HEK293 (cell line): ENCODE measurements around the gene RFC1.

Experiments used
- CTCF ChIA-PET: fragments of 350-600 bp; formaldehyde crosslinking; extraction: SDS; loops from one replicate; lab custom pipeline; 2021; ENCODE audit warnings: antibody characterized with exemption; lab: Yijun Ruan, JAX
- POLR2A ChIA-PET: fragments of 300-600 bp; formaldehyde crosslinking; extraction: SDS; loops from one replicate; lab custom pipeline; 2020; ENCODE audit warnings: antibody characterized with exemption, inconsistent platforms; lab: Yijun Ruan, JAX
- H3K27ac ChIP-seq: fragments of 200-500 bp; sonication (Bioruptor generic); 2 replicates; pipeline ENCODE4 v1.5.1; 2014; ENCODE audit warnings: low read depth, low read length, control low read depth, inconsistent platforms; ENCODE audit errors: extremely low read depth
- H3K36me3 ChIP-seq, 2 experiments: fragments of 200-500 bp in 1 of 2; sonication (Bioruptor generic) in 1 of 2; 1 replicate in 1 of 2; 2 replicates in 1 of 2; pipeline ENCODE4 v1.5.1; 2014 to 2017; ENCODE audit warnings: inconsistent platforms in 2 of 2, low read length in 2 of 2; ENCODE audit not compliant: control insufficient read depth in 2 of 2, insufficient read depth in 1 of 2
- H3K4me1 ChIP-seq: fragments of 200-500 bp; sonication (Bioruptor generic); 2 replicates; pipeline ENCODE4 v1.5.1; 2014; ENCODE audit warnings: mild to moderate bottlenecking, low read length, inconsistent platforms; ENCODE audit not compliant: control insufficient read depth, insufficient read depth
- H3K4me3 ChIP-seq: 2 replicates; pipeline ENCODE4 v1.5.1; 2011; ENCODE audit warnings: low read depth, mild to moderate bottlenecking, control low read depth, low read length, moderate library complexity
- H3K9me3 ChIP-seq: fragments of 200-500 bp; sonication (Bioruptor generic); 2 replicates; pipeline ENCODE4 v1.5.1; 2014; ENCODE audit warnings: low read depth, low read length, inconsistent platforms; ENCODE audit not compliant: control insufficient read depth, insufficient read depth
- FEZF1 ChIP-seq: fragments of 450-650 bp; formaldehyde crosslinking; IDR thresholded peaks from 2 replicates; pipeline ENCODE4 v1.5.1; 2016; ENCODE audit warnings: missing biosample characterization, missing genetic modification characterization
- KLF10 ChIP-seq: fragments of 450-650 bp; IDR thresholded peaks from 2 replicates; pipeline ENCODE4 v1.5.1; 2018; ENCODE audit warnings: missing biosample characterization, mild to moderate bottlenecking, missing genetic modification characterization
- KLF17 ChIP-seq: fragments of 450-650 bp; formaldehyde crosslinking; IDR thresholded peaks from 2 replicates; pipeline ENCODE4 v1.5.1; 2016; ENCODE audit warnings: missing biosample characterization, missing genetic modification characterization
- OVOL3 ChIP-seq: fragments of 450-650 bp; formaldehyde crosslinking; IDR thresholded peaks from 2 replicates; pipeline ENCODE4 v1.5.1; 2016; ENCODE audit warnings: missing biosample characterization, missing genetic modification characterization
- PRDM10 ChIP-seq: fragments of 450-650 bp; formaldehyde crosslinking; IDR thresholded peaks from 2 replicates; pipeline ENCODE4 v1.5.1; 2016; ENCODE audit warnings: missing biosample characterization, missing genetic modification characterization
- ZBTB11 ChIP-seq: fragments of 450-650 bp; formaldehyde crosslinking; conservative IDR thresholded peaks from 2 replicates; pipeline ENCODE4 v1.5.1; 2016; ENCODE audit warnings: low read depth, missing biosample characterization, missing genetic modification characterization
- ZBTB20 ChIP-seq: fragments of 450-650 bp; formaldehyde crosslinking; IDR thresholded peaks from 2 replicates; pipeline ENCODE4 v1.5.1; 2016; ENCODE audit warnings: missing biosample characterization, missing genetic modification characterization
- ZBTB6 ChIP-seq: fragments of 450-650 bp; formaldehyde crosslinking; IDR thresholded peaks from 2 replicates; pipeline ENCODE4 v1.5.1; 2017; ENCODE audit warnings: missing biosample characterization, missing genetic modification characterization
- ZNF10 ChIP-seq: fragments of 450-650 bp; formaldehyde crosslinking; IDR thresholded peaks from 2 replicates; pipeline ENCODE4 v1.5.1; 2017; ENCODE audit warnings: missing biosample characterization, missing genetic modification characterization
- ZNF157 ChIP-seq: fragments of 450-650 bp; formaldehyde crosslinking; IDR thresholded peaks from 2 replicates; pipeline ENCODE4 v1.5.1; 2016; ENCODE audit warnings: missing biosample characterization, missing genetic modification characterization
- ZNF274 ChIP-seq, 2 experiments: fragments of 200-500 bp in 1 of 2; fragments of 450-650 bp in 1 of 2; sonication (Bioruptor generic) in 1 of 2; formaldehyde crosslinking in 1 of 2; IDR thresholded peaks; 2 replicates each; pipeline versions ENCODE4 v1.5.1 to v1.6.1; 2014 to 2016; ENCODE audit warnings: borderline replicate concordance in 1 of 2, inconsistent platforms in 1 of 2, low read length in 1 of 2, missing biosample characterization in 1 of 2, missing genetic modification characterization in 1 of 2
- ZNF311 ChIP-seq: fragments of 450-650 bp; formaldehyde crosslinking; IDR thresholded peaks from 2 replicates; pipeline ENCODE4 v1.5.1; 2017; ENCODE audit warnings: missing biosample characterization, missing genetic modification characterization, borderline replicate concordance
- ZNF37A ChIP-seq: fragments of 450-650 bp; IDR thresholded peaks from 2 replicates; pipeline ENCODE4 v1.5.1; 2018; ENCODE audit warnings: missing biosample characterization, missing genetic modification characterization
- ZNF394 ChIP-seq: fragments of 450-650 bp; formaldehyde crosslinking; IDR thresholded peaks from 2 replicates; pipeline ENCODE4 v1.5.1; 2016; ENCODE audit warnings: missing biosample characterization, missing genetic modification characterization, mild to moderate bottlenecking, moderate library complexity, borderline replicate concordance
- ZNF404 ChIP-seq: fragments of 450-650 bp; formaldehyde crosslinking; IDR thresholded peaks from 2 replicates; pipeline ENCODE4 v1.5.1; 2017; ENCODE audit warnings: missing biosample characterization, missing genetic modification characterization
- ZNF549 ChIP-seq: fragments of 450-650 bp; IDR thresholded peaks from 2 replicates; pipeline ENCODE4 v1.5.1; 2018; ENCODE audit warnings: missing biosample characterization, missing genetic modification characterization, mild to moderate bottlenecking, inconsistent platforms, moderate library complexity
- ZNF600 ChIP-seq: fragments of 450-650 bp; formaldehyde crosslinking; IDR thresholded peaks from 2 replicates; pipeline ENCODE4 v1.5.1; 2016; ENCODE audit warnings: missing biosample characterization, missing genetic modification characterization
- ZNF76 ChIP-seq: fragments of 450-650 bp; formaldehyde crosslinking; IDR thresholded peaks from 2 replicates; pipeline ENCODE4; 2016; ENCODE audit warnings: low read depth, missing biosample characterization, missing genetic modification characterization, borderline replicate concordance
- ZNF785 ChIP-seq: fragments of 450-650 bp; formaldehyde crosslinking; IDR thresholded peaks from 2 replicates; pipeline ENCODE4 v1.5.1; 2016; ENCODE audit warnings: missing biosample characterization, missing genetic modification characterization
- ZSCAN16 ChIP-seq: fragments of 450-650 bp; formaldehyde crosslinking; IDR thresholded peaks from 2 replicates; pipeline ENCODE4 v1.5.1; 2016; ENCODE audit warnings: missing biosample characterization, missing genetic modification characterization

RFC1 gene

GRCh38 chr4:39390603-39391002 lies 24.4 kb upstream of the RFC1 start:
- CTCF ChIA-PET = no interaction called here
- H3K4me3 ChIP-seq = no peak overlapping the region
- no peak overlapping the region for H3K27ac ChIP-seq
- no peaks in the 10 kb centered on the region for H3K36me3 ChIP-seq
- TF ChIP-seq ZNF274 (IDR thresholded peaks at IDR 0.05; ENCODE audit: low read length) = no peak
- no peak for TF ChIP-seq ZNF274 (tag by site-specific recombination; IDR thresholded peaks at IDR 0.05; ENCODE audit: borderline replicate concordance)
- TF ChIP-seq ZNF157 = no peak
- TF ChIP-seq ZNF549 = no peak
- TF ChIP-seq ZNF76 = no peak
- TF ChIP-seq OVOL3 = no peak
- no peak for TF ChIP-seq KLF10 (tag by site-specific recombination)
- TF ChIP-seq ZNF394 (tag by site-specific recombination) = no peak
- no peak for TF ChIP-seq ZNF37A (tag by site-specific recombination)
- TF ChIP-seq ZSCAN16 = no peak
- TF ChIP-seq KLF17 (tag by site-specific recombination) = no peak
- TF ChIP-seq, all 188 proteins: peak for 0
- POLR2A ChIA-PET = no interaction called here
- no peaks in the 10 kb centered on the region for H3K4me1 ChIP-seq
- H3K9me3 ChIP-seq = no peaks in the 10 kb centered on the region

GRCh38 chr4:39384563-39384962 lies 18.4 kb upstream of the RFC1 start:
- TF ChIP-seq ZNF785 (no peak), ZBTB11 (no peak), ZNF600 (tag by site-specific recombination) (no peak), FEZF1 (tag by site-specific recombination) (no peak), ZNF10 (tag by site-specific recombination) (no peak), ZBTB6 (tag by site-specific recombination) (no peak), PRDM10 (tag by site-specific recombination) (no peak), ZNF311 (no peak), ZNF404 (tag by site-specific recombination) (no peak), ZBTB20 (tag by site-specific recombination) (no peak)
- ChIA-PET CTCF (no interaction called here), POLR2A (interaction anchor here (0.7 kb wide), 1 partner anchor 1465 kb away, joined by 5 read pairs; no protein-coding TSS in a partner anchor)
- no peak overlapping the region for H3K27ac ChIP-seq
- H3K4me1 ChIP-seq = no peaks in the 10 kb centered on the region
- no peaks in the 10 kb centered on the region for H3K9me3 ChIP-seq
- no peaks in the 10 kb centered on the region for H3K36me3 ChIP-seq
- H3K4me3 ChIP-seq = no peak overlapping the region
